ENCODE results near the gene PKDCC.
"Not testable (repeated sequence)": the region's sequence is repeated elsewhere in the genome, so short reads cannot be mapped to it uniquely, and the experiment has no call there.

PKDCC gene

GRCh38 chr2:42031281-42032223, 16.3 kb upstream of the PKDCC start:
- no peak for DNase-seq (ENCODE audit: low spot score)
- TF ChIP-seq CTCF (IDR thresholded peaks at IDR 0.05; ENCODE audit: extremely low read depth, missing control alignments): no peak

- DNase-seq (ENCODE audit: low spot score): no peak
- TF ChIP-seq CTCF (IDR thresholded peaks at IDR 0.05; ENCODE audit: extremely low read depth, missing control alignments): no peak
Measured at GRCh38 chr2:42032224-42032620, 15.6 kb upstream of the PKDCC start.

GRCh38 chr2:42032745-42033144, 15.1 kb upstream of the PKDCC start:
- no peak for DNase-seq (ENCODE audit: low spot score)
- no peak for TF ChIP-seq CTCF (IDR thresholded peaks at IDR 0.05; ENCODE audit: extremely low read depth, missing control alignments)

- not testable (repeated sequence) for DNase-seq (ENCODE audit: low spot score)
Measured at GRCh38 chr2:42034096-42034495, 13.7 kb upstream of the PKDCC start.

GRCh38 chr2:42035241-42035640, 12.6 kb upstream of the PKDCC start:
- DNase-seq (ENCODE audit: low spot score): no peak
- TF ChIP-seq CTCF (IDR thresholded peaks at IDR 0.05; ENCODE audit: extremely low read depth, missing control alignments): no peak

GRCh38 chr2:42036413-42036812, 11.4 kb upstream of the PKDCC start:
- TF ChIP-seq CTCF (IDR thresholded peaks at IDR 0.05; ENCODE audit: extremely low read depth, missing control alignments): no peak
- DNase-seq (ENCODE audit: low spot score): no peak

- DNase-seq (ENCODE audit: low spot score): no peak
- TF ChIP-seq CTCF (IDR thresholded peaks at IDR 0.05; ENCODE audit: extremely low read depth, missing control alignments): no peak
Measured at GRCh38 chr2:42036940-42037339, 10.9 kb upstream of the PKDCC start.

All from GM20000 (cell line).